CD4-positive, CD25-positive, alpha-beta regulatory T cell (primary cell): ENCODE results near the gene ZMAT3. TPM values are rescaled to one million over a fixed set of nuclear protein-coding genes. Genes with fewer than 3 reads are reported as not detected.

Source experiments
- ATAC-seq, 2 donors: fragments of 150-1000 bp; cut with Tn5 transposase; one replicate each; pipeline ENCODE4 v1.10.0; 2021; ENCODE audit warnings: low read depth in 2 of 2, moderate number of reproducible peaks in 2 of 2, moderate library complexity in 1 of 2
- DNase-seq, 3 donors: peaks; one replicate each; pipeline versions ENCODE4 v3.0.0 to v3.0.0-alpha.2; 2012 to 2022; ENCODE audit warnings: mixed read lengths in 1 of 3
- H3K27ac ChIP-seq: one replicate; pipeline ENCODE4 v1.7.0; 2013; ENCODE audit warnings: mild to moderate bottlenecking, low read length; ENCODE audit not compliant: insufficient read depth, poor library complexity, severe bottlenecking
- H3K27me3 ChIP-seq: one replicate; pipeline ENCODE4 v1.7.0; 2013; ENCODE audit warnings: low read length; ENCODE audit not compliant: control insufficient read depth, insufficient read depth
- H3K36me3 ChIP-seq: one replicate; pipeline ENCODE4 v1.7.0; 2013; ENCODE audit warnings: mild to moderate bottlenecking, low read length, moderate library complexity; ENCODE audit not compliant: control insufficient read depth, insufficient read depth
- H3K4me1 ChIP-seq: 2 replicates; pipeline ENCODE4 v1.7.0; 2013; ENCODE audit warnings: mild to moderate bottlenecking, low read length; ENCODE audit not compliant: insufficient read depth, control insufficient read depth, poor library complexity, severe bottlenecking
- H3K4me3 ChIP-seq: one replicate; pipeline ENCODE4 v1.7.0; 2013; ENCODE audit warnings: low read depth, mild to moderate bottlenecking, low read length, moderate library complexity
- H3K9me3 ChIP-seq, 2 experiments: 1 replicate in 1 of 2; 2 replicates in 1 of 2; pipeline ENCODE4 v1.7.0; 2013; ENCODE audit warnings: low read length in 2 of 2, mild to moderate bottlenecking in 1 of 2, moderate library complexity in 1 of 2; ENCODE audit not compliant: control insufficient read depth in 2 of 2
- H3K27ac Mint-ChIP-seq, 3 donors: one replicate each; pipeline ENCODE4 v1.8.0; 2020 to 2022; ENCODE audit warnings: mild to moderate bottlenecking in 3 of 3, mixed read lengths in 3 of 3, moderate library complexity in 2 of 3
- H3K27me3 Mint-ChIP-seq: one replicate; pipeline ENCODE4 v1.8.0; 2022; ENCODE audit warnings: mild to moderate bottlenecking, mixed read lengths
- H3K36me3 Mint-ChIP-seq: one replicate; pipeline ENCODE4 v1.8.0; 2020; ENCODE audit warnings: mixed read lengths
- H3K4me1 Mint-ChIP-seq, 4 donors: one replicate each; pipeline ENCODE4 v1.8.0; 2020 to 2022; ENCODE audit warnings: mixed read lengths in 4 of 4, mild to moderate bottlenecking in 1 of 4
- H3K4me3 Mint-ChIP-seq, 4 donors: one replicate each; pipeline ENCODE4 v1.8.0; 2020 to 2022; ENCODE audit warnings: mild to moderate bottlenecking in 4 of 4, mixed read lengths in 4 of 4, moderate library complexity in 3 of 4
- H3K9me3 Mint-ChIP-seq, 7 donors: one replicate each; pipeline ENCODE4 v1.8.0; 2020 to 2022; ENCODE audit warnings: mixed read lengths in 7 of 7, mild to moderate bottlenecking in 3 of 7, moderate library complexity in 2 of 7
- polyA plus RNA-seq, 4 donors: library from polyadenylated mRNA; unstranded; fragments of 300-500 nt; fragmentation: Illumina TruSeq; gene quantifications; one replicate each; pipeline ENCODE4 v1.2.3, GENCODE V29; 2021
- total RNA-seq: library from RNA; stranded (reverse); gene quantifications from one replicate; pipeline ENCODE4 v1.2.3, GENCODE V29; 2022

The ZMAT3 gene
- total and polyA plus RNA-seq, 5 donors from 2014 or later = 10.1 to 18.1 (median 15.7) TPM

DNA sequence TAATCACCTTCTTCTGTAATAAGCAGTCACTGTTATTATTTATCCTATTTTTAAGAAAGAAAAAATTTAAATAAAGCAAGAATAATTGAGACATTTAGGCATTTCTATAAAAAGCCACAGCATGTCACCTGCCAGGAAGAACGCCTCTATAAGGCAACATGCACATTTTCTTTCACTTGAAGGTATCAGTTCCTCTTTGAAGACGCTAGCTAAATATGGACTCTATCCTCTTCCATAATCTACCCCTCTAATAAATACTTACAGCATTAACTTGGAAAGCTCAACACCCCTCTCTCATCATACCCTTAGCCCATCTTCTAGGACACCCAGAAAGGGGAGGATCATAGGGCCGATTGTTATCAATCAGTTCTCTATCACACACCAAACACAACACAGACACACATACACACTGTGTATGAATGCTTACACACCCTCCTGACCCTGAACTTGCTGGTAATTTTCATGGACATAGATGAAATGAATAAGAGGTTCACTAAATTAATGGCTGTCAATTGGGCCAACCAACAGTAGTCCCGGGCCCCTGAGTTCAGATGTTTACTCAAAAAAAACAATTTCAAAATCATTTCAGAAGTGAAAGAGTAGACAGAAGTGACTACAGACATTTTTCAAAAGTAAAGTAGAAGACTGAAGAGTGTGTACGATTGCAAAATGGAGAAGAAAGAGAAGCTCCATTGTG, 102.5 kb downstream of the ZMAT3 start:
- peaks cover 0 to 16% (median 13%) of the 10 kb centered on the region in 4 donors for H3K4me1 Mint-ChIP-seq
- peaks cover 0 to 8% (median 3%) of the 10 kb centered on the region in 7 donors for H3K9me3 Mint-ChIP-seq
- H3K4me3 Mint-ChIP-seq = no peak overlapping the region
- no peak overlapping the region for H3K27ac Mint-ChIP-seq
- DNase-seq (no peak), ATAC-seq (no peak)
- H3K27me3 Mint-ChIP-seq = peaks cover 11% of the 10 kb centered on the region
- Histone ChIP-seq H3K27ac (no peak overlapping the region), H3K27me3 (peaks cover 2% of the 10 kb centered on the region), H3K4me3 (no peak overlapping the region), H3K36me3 (no peaks in the 10 kb centered on the region), H3K9me3 (peaks cover 3 to 6% of the 10 kb centered on the region in 2 experiments), H3K4me1 (peaks cover 7% of the 10 kb centered on the region)
- peaks cover 7% of the 10 kb centered on the region for H3K36me3 Mint-ChIP-seq

Other genes with a start within 250 kb of the ZMAT3 start
- 38.0 TPM for gene PIK3CA, start 76.5 kb upstream of the ZMAT3 start, total RNA-seq
- 10 to 100 TPM; 15.8 to 21.8 (median 18.3) TPM for gene PIK3CA, start 76.5 kb upstream of the ZMAT3 start, polyA plus RNA-seq
- 0.99 TPM for gene KCNMB3, start 179.3 kb upstream of the ZMAT3 start, total RNA-seq
- gene KCNMB3, start 179.3 kb upstream of the ZMAT3 start, polyA plus RNA-seq = 1 to 10 TPM in 1 of 4 donors, under 1 TPM in 3; 0.22 to 1.0 (median 0.77) TPM